NB4 (cell line): Measurements from ENCODE around the gene SELENOW.

Source experiments
- CTCF ChIP-seq: IDR thresholded peaks from one replicate; pipeline ENCODE4 v1.5.1; 2012; ENCODE audit warnings: low read depth, low read length
- MAX ChIP-seq: IDR thresholded peaks from 2 replicates; pipeline ENCODE4 v1.6.1; 2011; ENCODE audit warnings: low read depth, low read length
- MYC ChIP-seq: IDR thresholded peaks from 2 replicates; pipeline ENCODE4 v1.6.1; 2011; ENCODE audit warnings: low read depth, low read length
- POLR2A ChIP-seq: IDR thresholded peaks from 2 replicates; pipeline ENCODE4 v1.6.1; 2011; ENCODE audit warnings: mild to moderate bottlenecking; ENCODE audit not compliant: insufficient read length; ENCODE audit errors: extremely low read depth

GRCh38 chr19:47752440-47753211, 25.9 kb upstream of the SELENOW start:
- TF ChIP-seq POLR2A (no peak), CTCF (no peak), MAX (no peak), MYC (no peak)
